ENCODE measurements around the gene MEPCE. TPM values are rescaled to one million over a fixed set of nuclear protein-coding genes. Genes with fewer than 3 reads are reported as not detected.
"Not testable (repeated sequence)": the region's sequence is repeated elsewhere in the genome, so short reads cannot be mapped to it uniquely, and the experiment has no call there.

Gene MEPCE
- polyA plus RNA-seq, 3 donors, result 50.6 to 65.3 (median 54.1) TPM

- peak; percentile 91 to 97 (median 95) for DNase-seq (ENCODE audit: extremely low read depth in 1 of 11, low read depth in 9 of 11, low spot score in 4 of 11)
Measured at GRCh38 chr7:100428199-100428966, 1.2 kb upstream of the MEPCE start, which contains the start of gene ZCWPW1. TSS of gene ZCWPW1 (minus strand) at chr7:100428703. CDS start at chr7:100420649, 8,054 bp downstream.

- DNase-seq (ENCODE audit: extremely low read depth in 1 of 11, low read depth in 9 of 11, low spot score in 4 of 11), result peak; percentile 98 to 100 (median 100)
Measured at GRCh38 chr7:100428967-100429636, 529 bp upstream of the MEPCE start.

- no peak for DNase-seq (ENCODE audit: extremely low read depth in 1 of 11, low read depth in 9 of 11, low spot score in 4 of 11)
Measured at GRCh38 chr7:100430493-100431285, 1.1 kb downstream of the MEPCE start.

GRCh38 chr7:100431286-100431735 lies 1.7 kb downstream of the MEPCE start:
- no peak for DNase-seq (ENCODE audit: extremely low read depth in 1 of 11, low read depth in 9 of 11, low spot score in 4 of 11)

- no peak for DNase-seq (ENCODE audit: extremely low read depth in 1 of 11, low read depth in 9 of 11, low spot score in 4 of 11)
Measured at GRCh38 chr7:100432053-100432452, 2.4 kb downstream of the MEPCE start.

- no peak for DNase-seq (ENCODE audit: extremely low read depth in 1 of 11, low read depth in 9 of 11, low spot score in 4 of 11)
Measured at GRCh38 chr7:100432621-100433275, 3.1 kb downstream of the MEPCE start.

GRCh38 chr7:100433276-100433591 lies 3.6 kb downstream of the MEPCE start:
- no peak for DNase-seq (ENCODE audit: extremely low read depth in 1 of 11, low read depth in 9 of 11, low spot score in 4 of 11)

- DNase-seq (ENCODE audit: extremely low read depth in 1 of 11, low read depth in 9 of 11, low spot score in 4 of 11), result no peak
Measured at GRCh38 chr7:100433592-100434296, 4.1 kb downstream of the MEPCE start.

GRCh38 chr7:100434297-100435144 lies 4.9 kb downstream of the MEPCE start:
- no peak for DNase-seq (ENCODE audit: extremely low read depth in 1 of 11, low read depth in 9 of 11, low spot score in 4 of 11)

- DNase-seq (ENCODE audit: extremely low read depth in 1 of 11, low read depth in 9 of 11, low spot score in 4 of 11), result peak in 1 of 11 donors; percentile 23
Measured at GRCh38 chr7:100435401-100436304, 6.0 kb downstream of the MEPCE start.

- no peak for DNase-seq (ENCODE audit: extremely low read depth in 1 of 11, low read depth in 9 of 11, low spot score in 4 of 11)
Measured at GRCh38 chr7:100437150-100438100, 7.8 kb downstream of the MEPCE start.

- DNase-seq (ENCODE audit: extremely low read depth in 1 of 11, low read depth in 9 of 11, low spot score in 4 of 11), result no peak
Measured at GRCh38 chr7:100438172-100438571, 8.5 kb downstream of the MEPCE start.

- not testable (repeated sequence) for DNase-seq (ENCODE audit: extremely low read depth in 1 of 11, low read depth in 9 of 11, low spot score in 4 of 11)
Measured at GRCh38 chr7:100438731-100439130, 9.1 kb downstream of the MEPCE start.

- not testable (repeated sequence) for DNase-seq (ENCODE audit: extremely low read depth in 1 of 11, low read depth in 9 of 11, low spot score in 4 of 11)
Measured at GRCh38 chr7:100439244-100439643, 9.6 kb downstream of the MEPCE start.

- DNase-seq (ENCODE audit: extremely low read depth in 1 of 11, low read depth in 9 of 11, low spot score in 4 of 11), result no peak
Measured at GRCh38 chr7:100441641-100442535, 12.3 kb downstream of the MEPCE start.
